HL-60 (cell line): ENCODE results near the gene ACOXL.
"Not testable (repeated sequence)": the region's sequence is repeated elsewhere in the genome, so short reads cannot be mapped to it uniquely, and the experiment has no call there.

Experiments
- DNase-seq, 2 experiments: peaks; one replicate each; pipeline ENCODE4 v3.0.0-alpha.2; 2010 to 2020; ENCODE audit warnings: low read depth in 1 of 2, low spot score in 1 of 2
- H3K27ac ChIP-seq: fragments of 250-450 bp; sonication (Bioruptor Pico); replicated peaks from 2 replicates; pipeline ENCODE4 v1.5.1; 2020; ENCODE audit warnings: mild to moderate bottlenecking, moderate library complexity
- H3K27me3 ChIP-seq: fragments of 250-450 bp; sonication (Bioruptor Pico); 2 replicates; pipeline ENCODE4 v1.5.1; 2021; ENCODE audit warnings: mild to moderate bottlenecking, moderate library complexity; ENCODE audit not compliant: insufficient read depth, poor library complexity, severe bottlenecking
- H3K4me3 ChIP-seq: replicated peaks from 2 replicates; pipeline ENCODE4 v1.5.1; 2011; ENCODE audit warnings: mild to moderate bottlenecking, control low read depth, low read length; ENCODE audit not compliant: insufficient read depth
- GABPA ChIP-seq: IDR thresholded peaks from 2 replicates; pipeline ENCODE4 v1.6.1; 2012; ENCODE audit warnings: low read depth
- POLR2AphosphoS5 ChIP-seq: IDR thresholded peaks from 2 replicates; pipeline ENCODE4 v1.6.1; 2012; ENCODE audit warnings: low read depth
- SPI1 ChIP-seq: IDR thresholded peaks from 2 replicates; pipeline ENCODE4 v1.6.1; 2012; ENCODE audit warnings: low read depth, mild to moderate bottlenecking, borderline replicate concordance
- TF ChIP-seq, protein P1 (sequence below): IDR thresholded peaks from one replicate; pipeline ENCODE4 v1.5.1; 2011; ENCODE audit warnings: low read length, control low read depth, inconsistent platforms; ENCODE audit not compliant: insufficient read depth
- TF ChIP-seq, protein P2 (sequence below): IDR thresholded peaks from 2 replicates; pipeline ENCODE4 v1.6.1; 2012; ENCODE audit warnings: low read depth; ENCODE audit not compliant: insufficient replicate concordance

The ACOXL gene

DNA sequence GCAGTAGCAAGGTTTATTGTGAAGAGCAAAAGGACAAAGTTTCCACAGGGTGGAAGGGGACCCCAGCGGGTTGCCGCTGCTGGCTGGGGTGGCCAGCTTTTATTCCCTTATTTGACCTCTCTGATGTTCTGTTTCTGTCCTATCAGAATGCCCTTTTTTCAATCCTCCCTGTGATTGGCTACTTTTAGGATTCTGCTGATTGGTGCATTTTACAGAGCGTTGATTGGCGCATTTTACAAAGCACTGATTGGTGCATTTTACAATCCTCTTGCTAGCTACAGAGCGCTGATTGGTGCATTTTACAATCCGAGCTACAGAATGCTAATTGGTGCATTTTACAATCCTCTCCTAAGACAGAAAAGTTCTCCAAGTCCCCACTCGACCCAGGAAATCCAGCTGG lies 123.5 kb downstream of the ACOXL start:
- not testable (repeated sequence) for H3K27me3 ChIP-seq, DNase-seq, H3K27ac ChIP-seq, H3K4me3 ChIP-seq

DNA sequence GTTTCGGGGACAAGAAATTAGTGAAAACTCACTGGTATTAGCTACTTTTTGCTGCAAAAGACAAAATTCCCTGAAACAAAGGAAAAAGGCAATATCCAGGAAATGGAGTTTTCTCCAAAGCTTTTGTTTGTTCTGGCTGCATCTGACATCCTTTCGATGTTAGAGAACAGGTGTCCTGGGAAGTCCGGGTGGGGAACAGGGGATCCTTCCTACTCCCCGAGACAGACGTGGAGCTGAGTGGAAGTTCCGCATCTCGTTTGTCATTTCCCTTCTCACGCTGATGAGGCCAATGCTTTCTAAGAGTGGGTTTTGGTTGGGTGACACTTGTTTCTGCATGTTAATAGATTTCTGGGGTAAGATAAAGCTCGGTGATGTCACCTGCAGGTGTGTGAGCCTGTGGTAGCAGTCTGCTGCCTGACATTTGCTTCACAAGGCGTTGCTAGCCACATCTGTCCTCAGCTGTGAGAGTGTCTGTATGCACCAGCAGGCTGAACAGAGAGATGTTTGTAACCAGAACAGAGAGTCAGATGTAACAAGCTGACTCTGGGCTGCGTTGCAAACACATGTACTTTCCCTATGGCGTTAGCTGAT lies 125.9 kb downstream of the ACOXL start:
- no peak for TF ChIP-seq POLR2AphosphoS5
- TF ChIP-seq, protein P1, sequence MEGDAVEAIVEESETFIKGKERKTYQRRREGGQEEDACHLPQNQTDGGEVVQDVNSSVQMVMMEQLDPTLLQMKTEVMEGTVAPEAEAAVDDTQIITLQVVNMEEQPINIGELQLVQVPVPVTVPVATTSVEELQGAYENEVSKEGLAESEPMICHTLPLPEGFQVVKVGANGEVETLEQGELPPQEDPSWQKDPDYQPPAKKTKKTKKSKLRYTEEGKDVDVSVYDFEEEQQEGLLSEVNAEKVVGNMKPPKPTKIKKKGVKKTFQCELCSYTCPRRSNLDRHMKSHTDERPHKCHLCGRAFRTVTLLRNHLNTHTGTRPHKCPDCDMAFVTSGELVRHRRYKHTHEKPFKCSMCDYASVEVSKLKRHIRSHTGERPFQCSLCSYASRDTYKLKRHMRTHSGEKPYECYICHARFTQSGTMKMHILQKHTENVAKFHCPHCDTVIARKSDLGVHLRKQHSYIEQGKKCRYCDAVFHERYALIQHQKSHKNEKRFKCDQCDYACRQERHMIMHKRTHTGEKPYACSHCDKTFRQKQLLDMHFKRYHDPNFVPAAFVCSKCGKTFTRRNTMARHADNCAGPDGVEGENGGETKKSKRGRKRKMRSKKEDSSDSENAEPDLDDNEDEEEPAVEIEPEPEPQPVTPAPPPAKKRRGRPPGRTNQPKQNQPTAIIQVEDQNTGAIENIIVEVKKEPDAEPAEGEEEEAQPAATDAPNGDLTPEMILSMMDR = no peak
- TF ChIP-seq, protein P2, sequence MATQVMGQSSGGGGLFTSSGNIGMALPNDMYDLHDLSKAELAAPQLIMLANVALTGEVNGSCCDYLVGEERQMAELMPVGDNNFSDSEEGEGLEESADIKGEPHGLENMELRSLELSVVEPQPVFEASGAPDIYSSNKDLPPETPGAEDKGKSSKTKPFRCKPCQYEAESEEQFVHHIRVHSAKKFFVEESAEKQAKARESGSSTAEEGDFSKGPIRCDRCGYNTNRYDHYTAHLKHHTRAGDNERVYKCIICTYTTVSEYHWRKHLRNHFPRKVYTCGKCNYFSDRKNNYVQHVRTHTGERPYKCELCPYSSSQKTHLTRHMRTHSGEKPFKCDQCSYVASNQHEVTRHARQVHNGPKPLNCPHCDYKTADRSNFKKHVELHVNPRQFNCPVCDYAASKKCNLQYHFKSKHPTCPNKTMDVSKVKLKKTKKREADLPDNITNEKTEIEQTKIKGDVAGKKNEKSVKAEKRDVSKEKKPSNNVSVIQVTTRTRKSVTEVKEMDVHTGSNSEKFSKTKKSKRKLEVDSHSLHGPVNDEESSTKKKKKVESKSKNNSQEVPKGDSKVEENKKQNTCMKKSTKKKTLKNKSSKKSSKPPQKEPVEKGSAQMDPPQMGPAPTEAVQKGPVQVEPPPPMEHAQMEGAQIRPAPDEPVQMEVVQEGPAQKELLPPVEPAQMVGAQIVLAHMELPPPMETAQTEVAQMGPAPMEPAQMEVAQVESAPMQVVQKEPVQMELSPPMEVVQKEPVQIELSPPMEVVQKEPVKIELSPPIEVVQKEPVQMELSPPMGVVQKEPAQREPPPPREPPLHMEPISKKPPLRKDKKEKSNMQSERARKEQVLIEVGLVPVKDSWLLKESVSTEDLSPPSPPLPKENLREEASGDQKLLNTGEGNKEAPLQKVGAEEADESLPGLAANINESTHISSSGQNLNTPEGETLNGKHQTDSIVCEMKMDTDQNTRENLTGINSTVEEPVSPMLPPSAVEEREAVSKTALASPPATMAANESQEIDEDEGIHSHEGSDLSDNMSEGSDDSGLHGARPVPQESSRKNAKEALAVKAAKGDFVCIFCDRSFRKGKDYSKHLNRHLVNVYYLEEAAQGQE = no peak
- TF ChIP-seq GABPA = no peak
- no peak for TF ChIP-seq SPI1
- Histone ChIP-seq H3K27ac (no peak overlapping the region), H3K4me3 (no peak overlapping the region), H3K27me3 (no peaks in the 10 kb centered on the region)
- no peak for DNase-seq

DNA sequence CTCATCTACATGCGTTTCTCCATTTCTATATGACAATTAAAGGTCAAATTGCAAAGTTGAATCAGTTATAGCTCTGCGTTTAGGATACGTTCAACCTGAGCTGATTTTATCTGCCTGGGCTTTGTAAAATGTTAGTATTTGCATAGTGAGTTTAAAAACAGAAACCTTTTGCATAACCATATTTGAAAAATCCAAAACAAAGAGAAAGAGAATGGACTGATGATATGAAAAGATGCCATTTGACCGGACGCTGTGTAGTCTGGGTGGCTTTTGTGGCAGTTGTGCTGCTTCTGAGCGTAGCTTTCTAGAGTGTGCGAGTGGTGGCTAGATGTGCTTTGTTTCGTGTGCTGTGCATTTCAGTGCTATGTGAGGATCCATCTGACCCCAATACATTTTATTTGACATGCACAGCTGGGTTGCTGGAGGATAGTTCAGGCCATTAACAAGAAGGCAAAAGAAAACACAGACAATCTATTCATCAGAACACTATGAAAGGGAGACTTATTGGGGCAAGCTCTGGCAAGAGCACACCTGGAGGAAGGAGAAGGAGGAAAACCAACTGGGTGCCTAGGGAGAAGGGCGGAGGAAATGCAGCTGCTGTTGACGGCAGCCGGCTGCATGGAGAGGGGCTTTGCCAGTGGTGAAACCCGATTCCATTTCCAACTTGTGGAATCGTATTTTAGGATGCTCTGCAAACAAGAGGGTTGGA lies 126.8 kb downstream of the ACOXL start:
- Histone ChIP-seq H3K27me3 (no peaks in the 10 kb centered on the region), H3K4me3 (no peak overlapping the region), H3K27ac (no peak overlapping the region)
- TF ChIP-seq, protein P2 = no peak
- TF ChIP-seq SPI1 (no peak), GABPA (no peak)
- no peak for DNase-seq

DNA sequence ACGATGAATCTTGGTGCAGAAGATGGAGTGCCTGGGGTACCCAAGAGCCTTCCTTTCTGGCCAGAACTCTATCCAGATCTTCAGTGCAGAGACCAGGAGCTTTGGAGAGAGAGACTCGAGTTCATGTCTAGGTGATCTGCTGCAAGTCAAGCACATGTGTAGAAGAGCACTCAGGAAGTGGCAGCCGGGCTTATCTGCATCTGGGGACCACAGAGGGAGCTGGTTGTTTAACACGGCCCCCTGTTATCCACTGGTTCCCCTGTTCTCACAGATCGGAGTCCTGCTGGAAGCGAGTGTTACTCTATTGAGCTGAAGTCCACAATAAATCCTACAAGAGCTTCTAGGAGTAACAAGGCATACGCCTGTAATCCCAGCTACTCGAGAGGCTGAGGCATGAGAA lies 128.3 kb downstream of the ACOXL start:
- TF ChIP-seq, protein P1 = no peak
- no peak for TF ChIP-seq SPI1
- DNase-seq = no peak
- Histone ChIP-seq H3K27ac (no peak overlapping the region), H3K27me3 (no peaks in the 10 kb centered on the region), H3K4me3 (no peak overlapping the region)
